HepG2 (cell line): ENCODE results near the gene TNFSF13. TPM values are rescaled to one million over a fixed set of nuclear protein-coding genes. Genes with fewer than 3 reads are reported as not detected.

ENCODE experiments used
- DMAP1 ChIP-seq: IDR thresholded peaks from 2 replicates; pipeline ENCODE4 v1.6.1; 2016
- ISX ChIP-seq: sonication (generic); formaldehyde crosslinking; conservative IDR thresholded peaks from 2 replicates; pipeline ENCODE4 v1.5.0; 2020; ENCODE audit warnings: missing genetic modification reagents
- NR2C2 ChIP-seq: sonication (generic); formaldehyde crosslinking; IDR thresholded peaks from 2 replicates; pipeline ENCODE4 v1.4.0; 2020; ENCODE audit warnings: missing genetic modification reagents, mild to moderate bottlenecking, moderate library complexity, borderline replicate concordance
- SOX13 ChIP-seq, 3 experiments: fragments of 450-650 bp in 1 of 3; sonication (generic) in 1 of 3; formaldehyde crosslinking in 1 of 3; IDR thresholded peaks in 2 of 3; conservative IDR thresholded peaks in 1 of 3; 2 replicates each; pipeline versions ENCODE4 v1.5.0 to v1.6.1; 2016 to 2020; ENCODE audit warnings: antibody characterized with exemption in 1 of 3, mild to moderate bottlenecking in 1 of 3, missing compliant biosample characterization in 1 of 3, missing genetic modification reagents in 1 of 3, moderate library complexity in 1 of 3
- SOX6 ChIP-seq, 2 experiments: fragments of 450-650 bp in 1 of 2; sonication (generic) in 1 of 2; formaldehyde crosslinking in 1 of 2; IDR thresholded peaks; 2 replicates each; pipeline versions ENCODE4 v1.4.0 to v1.6.1; 2017 to 2020; ENCODE audit warnings: antibody characterized with exemption in 1 of 2, mild to moderate bottlenecking in 1 of 2, missing genetic modification reagents in 1 of 2
- TBL1XR1 ChIP-seq: fragments of 150-350 bp; IDR thresholded peaks from 2 replicates; pipeline ENCODE4 v1.6.1; 2014; ENCODE audit warnings: borderline replicate concordance, low read length; ENCODE audit not compliant: partially characterized antibody
- THRA ChIP-seq: sonication (generic); formaldehyde crosslinking; IDR thresholded peaks from 2 replicates; pipeline ENCODE4 v1.4.0; 2020; ENCODE audit warnings: missing genetic modification reagents, borderline replicate concordance
- ZBTB37 ChIP-seq: sonication (generic); formaldehyde crosslinking; IDR thresholded peaks from 2 replicates; pipeline ENCODE4 v1.4.0; 2020; ENCODE audit warnings: mild to moderate bottlenecking, missing genetic modification reagents
- ZNF20 ChIP-seq: sonication (generic); formaldehyde crosslinking; IDR thresholded peaks from 2 replicates; pipeline ENCODE4 v1.4.0; 2020; ENCODE audit warnings: mild to moderate bottlenecking, moderate library complexity, missing genetic modification reagents
- ZNF556 ChIP-seq: sonication (generic); formaldehyde crosslinking; IDR thresholded peaks from 2 replicates; pipeline ENCODE4 v1.4.0; 2020; ENCODE audit warnings: mild to moderate bottlenecking, missing genetic modification reagents, borderline replicate concordance
- ZNF629 ChIP-seq: sonication (generic); formaldehyde crosslinking; conservative IDR thresholded peaks from 2 replicates; pipeline ENCODE4 v1.5.0; 2020; ENCODE audit warnings: missing genetic modification reagents
- ZNF672 ChIP-seq: sonication (generic); formaldehyde crosslinking; IDR thresholded peaks from 2 replicates; pipeline ENCODE4 v1.8.1; 2022; ENCODE audit warnings: missing genetic modification reagents
- ZNF713 ChIP-seq: sonication (generic); formaldehyde crosslinking; IDR thresholded peaks from 2 replicates; pipeline ENCODE4 v1.4.0; 2020; ENCODE audit warnings: mild to moderate bottlenecking, missing genetic modification reagents
- ZNF747 ChIP-seq: sonication (generic); formaldehyde crosslinking; IDR thresholded peaks from 2 replicates; pipeline ENCODE4 v1.8.1; 2023; ENCODE audit warnings: missing genetic modification reagents, mild to moderate bottlenecking, borderline replicate concordance
- ZNF788 ChIP-seq: sonication (generic); formaldehyde crosslinking; IDR thresholded peaks from 2 replicates; pipeline ENCODE4 v1.5.0; 2020; ENCODE audit warnings: mild to moderate bottlenecking, missing genetic modification reagents, borderline replicate concordance
- ZSCAN9 ChIP-seq: IDR thresholded peaks from 2 replicates; pipeline ENCODE4 v1.6.1; 2016; ENCODE audit warnings: borderline replicate concordance
- polyA plus RNA-seq, 8 experiments: library from polyadenylated mRNA; depleted of rRNA in 3 of 8; stranded (reverse) in 7 of 8; unstranded in 1 of 8; fragments of >200 nt; fragmentation: Illumina TruSeq in 4 of 8; extraction: Trizol in 4 of 8; gene quantifications; 2 replicates each; pipeline versions ENCODE4 v1.2.1 to v1.2.3, GENCODE V29; 2011 to 2016; ENCODE audit warnings: low read depth in 4 of 8, missing spikeins in 1 of 8, mixed read lengths in 1 of 8; ENCODE audit not compliant: insufficient read depth in 1 of 8
- total RNA-seq, 5 experiments: library from RNA; depleted of rRNA; stranded (reverse); fragments of >200 nt; fragmentation: Illumina TruSeq; extraction: Trizol; gene quantifications; 2 replicates each; pipeline ENCODE4 v1.2.3, GENCODE V29; 2016; ENCODE audit warnings: low read depth in 1 of 5
- TF ChIP-seq, protein P1 (sequence below): sonication (generic); formaldehyde crosslinking; IDR thresholded peaks from 2 replicates; pipeline ENCODE4 v1.8.0; 2022; ENCODE audit warnings: mild to moderate bottlenecking, missing genetic modification reagents; ENCODE audit not compliant: insufficient replicate concordance
- TF ChIP-seq, protein P2 (sequence below): sonication (generic); formaldehyde crosslinking; IDR thresholded peaks from 2 replicates; pipeline ENCODE4 v1.4.0; 2020; ENCODE audit warnings: missing genetic modification reagents
- TF ChIP-seq, protein P3 (sequence below): sonication (generic); formaldehyde crosslinking; conservative IDR thresholded peaks from 2 replicates; pipeline ENCODE4 v1.4.0; 2020; ENCODE audit warnings: missing genetic modification reagents

The TNFSF13 gene
- total and polyA plus RNA-seq, 2 of the 13 experiments (the other 11 are each of a cell fraction or from before 2014, with no cell fraction given), result 2.5 to 3.3 TPM

DNA sequence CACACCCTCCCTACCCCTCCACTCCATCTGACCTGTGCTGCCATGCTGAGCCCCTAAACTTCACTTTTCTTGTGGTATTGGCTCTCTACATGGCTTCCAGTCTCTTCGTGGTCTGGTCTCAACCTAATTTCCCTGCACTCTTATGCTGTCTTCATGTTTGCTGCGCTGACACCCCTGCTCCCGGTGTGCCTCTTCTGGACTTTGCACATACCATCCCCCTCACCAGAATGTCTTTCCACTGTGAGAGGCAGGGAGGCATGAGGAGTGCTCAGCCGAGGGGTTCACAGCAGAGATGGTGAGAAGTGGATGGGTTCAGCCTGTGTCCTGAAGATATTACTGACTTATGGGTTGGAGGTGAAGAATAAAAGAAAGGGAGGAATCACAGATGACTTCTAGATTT is 7.2 kb upstream of the TNFSF13 start (continued):
- TF ChIP-seq ZNF20 (CRISPR knock-in tag) (no peak), ZNF788 (CRISPR knock-in tag) (no peak; the same call in 1 of the 2 replicates), DMAP1 (CRISPR knock-in tag) (no peak), ZNF747 (no peak), ISX (CRISPR knock-in tag) (no peak), ZNF672 (CRISPR knock-in tag) (no peak), SOX6 (IDR thresholded peaks at IDR 0.05) (no peak), SOX6 (CRISPR knock-in tag; IDR thresholded peaks at IDR 0.05) (no peak), ZNF556 (CRISPR knock-in tag) (no peak), ZSCAN9 (CRISPR knock-in tag) (no peak), THRA (CRISPR knock-in tag) (peak; percentile 22; the same call in 1 of the 2 replicates), NR2C2 (CRISPR knock-in tag) (no peak; the same call in 1 of the 2 replicates), TBL1XR1 (no peak), SOX13 (IDR thresholded peaks at IDR 0.05) (no peak), SOX13 (CRISPR knock-in tag; conservative IDR thresholded peaks at IDR 0.05 in 1 of 2, IDR thresholded peaks at IDR 0.05 in 1 of 2) (no peak), ZNF713 (CRISPR knock-in tag) (no peak), ZBTB37 (CRISPR knock-in tag) (no peak), ZNF629 (CRISPR knock-in tag) (no peak)
- TF ChIP-seq, protein P1, sequence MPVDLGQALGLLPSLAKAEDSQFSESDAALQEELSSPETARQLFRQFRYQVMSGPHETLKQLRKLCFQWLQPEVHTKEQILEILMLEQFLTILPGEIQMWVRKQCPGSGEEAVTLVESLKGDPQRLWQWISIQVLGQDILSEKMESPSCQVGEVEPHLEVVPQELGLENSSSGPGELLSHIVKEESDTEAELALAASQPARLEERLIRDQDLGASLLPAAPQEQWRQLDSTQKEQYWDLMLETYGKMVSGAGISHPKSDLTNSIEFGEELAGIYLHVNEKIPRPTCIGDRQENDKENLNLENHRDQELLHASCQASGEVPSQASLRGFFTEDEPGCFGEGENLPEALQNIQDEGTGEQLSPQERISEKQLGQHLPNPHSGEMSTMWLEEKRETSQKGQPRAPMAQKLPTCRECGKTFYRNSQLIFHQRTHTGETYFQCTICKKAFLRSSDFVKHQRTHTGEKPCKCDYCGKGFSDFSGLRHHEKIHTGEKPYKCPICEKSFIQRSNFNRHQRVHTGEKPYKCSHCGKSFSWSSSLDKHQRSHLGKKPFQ (CRISPR knock-in tag), result peak; percentile 29
- TF ChIP-seq, protein P2, sequence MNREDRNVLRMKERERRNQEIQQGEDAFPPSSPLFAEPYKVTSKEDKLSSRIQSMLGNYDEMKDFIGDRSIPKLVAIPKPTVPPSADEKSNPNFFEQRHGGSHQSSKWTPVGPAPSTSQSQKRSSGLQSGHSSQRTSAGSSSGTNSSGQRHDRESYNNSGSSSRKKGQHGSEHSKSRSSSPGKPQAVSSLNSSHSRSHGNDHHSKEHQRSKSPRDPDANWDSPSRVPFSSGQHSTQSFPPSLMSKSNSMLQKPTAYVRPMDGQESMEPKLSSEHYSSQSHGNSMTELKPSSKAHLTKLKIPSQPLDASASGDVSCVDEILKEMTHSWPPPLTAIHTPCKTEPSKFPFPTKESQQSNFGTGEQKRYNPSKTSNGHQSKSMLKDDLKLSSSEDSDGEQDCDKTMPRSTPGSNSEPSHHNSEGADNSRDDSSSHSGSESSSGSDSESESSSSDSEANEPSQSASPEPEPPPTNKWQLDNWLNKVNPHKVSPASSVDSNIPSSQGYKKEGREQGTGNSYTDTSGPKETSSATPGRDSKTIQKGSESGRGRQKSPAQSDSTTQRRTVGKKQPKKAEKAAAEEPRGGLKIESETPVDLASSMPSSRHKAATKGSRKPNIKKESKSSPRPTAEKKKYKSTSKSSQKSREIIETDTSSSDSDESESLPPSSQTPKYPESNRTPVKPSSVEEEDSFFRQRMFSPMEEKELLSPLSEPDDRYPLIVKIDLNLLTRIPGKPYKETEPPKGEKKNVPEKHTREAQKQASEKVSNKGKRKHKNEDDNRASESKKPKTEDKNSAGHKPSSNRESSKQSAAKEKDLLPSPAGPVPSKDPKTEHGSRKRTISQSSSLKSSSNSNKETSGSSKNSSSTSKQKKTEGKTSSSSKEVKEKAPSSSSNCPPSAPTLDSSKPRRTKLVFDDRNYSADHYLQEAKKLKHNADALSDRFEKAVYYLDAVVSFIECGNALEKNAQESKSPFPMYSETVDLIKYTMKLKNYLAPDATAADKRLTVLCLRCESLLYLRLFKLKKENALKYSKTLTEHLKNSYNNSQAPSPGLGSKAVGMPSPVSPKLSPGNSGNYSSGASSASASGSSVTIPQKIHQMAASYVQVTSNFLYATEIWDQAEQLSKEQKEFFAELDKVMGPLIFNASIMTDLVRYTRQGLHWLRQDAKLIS (CRISPR knock-in tag), result no peak
- TF ChIP-seq, protein P3, sequence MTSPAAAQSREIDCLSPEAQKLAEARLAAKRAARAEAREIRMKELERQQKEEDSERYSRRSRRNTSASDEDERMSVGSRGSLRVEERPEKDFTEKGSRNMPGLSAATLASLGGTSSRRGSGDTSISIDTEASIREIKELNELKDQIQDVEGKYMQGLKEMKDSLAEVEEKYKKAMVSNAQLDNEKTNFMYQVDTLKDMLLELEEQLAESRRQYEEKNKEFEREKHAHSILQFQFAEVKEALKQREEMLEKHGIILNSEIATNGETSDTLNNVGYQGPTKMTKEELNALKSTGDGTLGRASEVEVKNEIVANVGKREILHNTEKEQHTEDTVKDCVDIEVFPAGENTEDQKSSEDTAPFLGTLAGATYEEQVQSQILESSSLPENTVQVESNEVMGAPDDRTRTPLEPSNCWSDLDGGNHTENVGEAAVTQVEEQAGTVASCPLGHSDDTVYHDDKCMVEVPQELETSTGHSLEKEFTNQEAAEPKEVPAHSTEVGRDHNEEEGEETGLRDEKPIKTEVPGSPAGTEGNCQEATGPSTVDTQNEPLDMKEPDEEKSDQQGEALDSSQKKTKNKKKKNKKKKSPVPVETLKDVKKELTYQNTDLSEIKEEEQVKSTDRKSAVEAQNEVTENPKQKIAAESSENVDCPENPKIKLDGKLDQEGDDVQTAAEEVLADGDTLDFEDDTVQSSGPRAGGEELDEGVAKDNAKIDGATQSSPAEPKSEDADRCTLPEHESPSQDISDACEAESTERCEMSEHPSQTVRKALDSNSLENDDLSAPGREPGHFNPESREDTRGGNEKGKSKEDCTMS (CRISPR knock-in tag), result no peak
